ENCODE results near the gene USH2A.
"Not testable (repeated sequence)": the region's sequence is repeated elsewhere in the genome, so short reads cannot be mapped to it uniquely, and the experiment has no call there.

The USH2A gene

DNA sequence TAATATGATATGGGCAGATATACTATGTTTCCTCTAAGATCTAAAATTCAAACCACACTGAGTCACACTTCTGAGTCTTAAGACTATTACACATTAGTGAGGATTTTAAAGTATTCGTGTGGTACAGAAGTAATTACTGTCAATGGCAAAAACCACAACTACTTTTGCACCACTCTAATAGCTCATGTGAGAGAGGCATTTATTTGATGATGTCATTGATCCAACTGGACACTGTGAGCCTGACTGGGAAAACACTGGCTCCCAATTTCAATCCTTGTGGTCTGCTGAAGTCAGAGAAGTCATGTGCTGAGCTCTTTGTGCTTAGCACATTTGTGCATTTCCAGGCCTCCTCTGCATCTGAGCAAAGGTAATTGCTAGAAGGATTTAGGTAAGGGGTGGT, 377.8 kb downstream of the USH2A start:
- DNase-seq (ENCODE audit: low spot score), result no peak

DNA sequence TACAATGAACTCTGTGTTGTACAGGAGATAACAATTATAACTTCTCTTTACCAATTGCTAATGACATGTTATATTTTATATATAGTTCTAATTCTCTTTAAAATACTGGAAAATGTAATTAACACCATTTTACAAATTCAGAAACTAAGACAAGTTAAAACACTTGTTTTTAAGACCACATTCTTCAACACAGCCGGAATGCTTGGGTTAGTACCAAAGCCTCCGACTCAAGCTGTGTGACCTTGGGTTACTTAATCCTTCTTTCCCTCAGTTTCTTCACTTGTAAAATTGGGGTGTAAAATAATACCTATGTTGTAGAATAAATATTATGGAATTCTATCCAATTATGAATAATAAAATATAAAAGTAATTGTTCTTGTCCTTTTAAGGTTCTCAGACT, 378.7 kb downstream of the USH2A start:
- DNase-seq (ENCODE audit: low spot score), result no peak

DNA sequence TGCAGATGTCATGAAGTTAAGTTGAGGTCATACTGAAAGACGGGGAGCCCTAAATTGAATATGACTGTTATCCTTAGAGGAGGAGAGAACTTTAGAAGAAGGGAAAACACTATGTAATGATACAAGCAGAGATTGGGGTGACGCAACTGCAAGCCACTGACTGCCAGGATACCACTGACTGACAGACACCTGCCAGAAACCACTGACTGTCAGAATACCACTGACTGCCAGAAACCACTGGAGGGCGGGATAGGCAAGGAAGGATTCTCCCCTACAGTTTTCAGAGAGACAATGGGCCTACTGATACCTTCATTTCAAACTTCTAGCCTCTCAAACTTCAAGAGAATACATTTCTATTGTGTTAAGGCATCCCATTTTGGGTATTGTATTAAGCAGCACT, 388.7 kb downstream of the USH2A start:
- DNase-seq (ENCODE audit: low spot score), result no peak

DNA sequence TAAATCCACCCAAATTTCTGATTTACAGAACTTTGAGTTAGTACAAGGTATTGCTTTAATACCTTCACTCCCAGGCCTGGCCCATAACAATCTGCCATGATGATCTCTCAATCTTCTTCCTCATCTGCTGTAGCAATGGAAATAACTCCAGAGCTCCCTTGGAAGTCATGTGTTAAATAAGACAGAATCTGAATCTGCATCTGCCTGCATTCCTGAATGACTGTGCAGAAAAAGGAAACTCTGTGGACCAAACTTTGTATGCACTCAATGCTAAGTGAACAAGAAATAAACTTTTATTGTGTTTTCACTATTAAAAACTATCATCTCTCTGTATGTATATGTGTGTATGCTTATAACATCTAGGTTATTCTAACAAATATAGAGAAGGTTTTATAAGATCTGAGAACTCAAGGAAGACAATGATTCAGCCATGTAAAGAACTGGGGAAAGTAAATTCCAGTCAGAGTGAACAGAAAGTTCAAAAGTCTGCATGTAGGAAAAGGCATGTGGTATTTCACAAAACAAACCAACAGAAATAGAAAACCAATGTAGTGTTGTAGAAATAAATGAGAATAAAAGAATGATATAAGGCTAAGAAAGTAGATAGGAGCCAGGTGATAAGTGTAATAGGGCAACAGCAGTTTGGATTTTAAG, 390.2 kb downstream of the USH2A start:
- DNase-seq (ENCODE audit: low spot score), result no peak

DNA sequence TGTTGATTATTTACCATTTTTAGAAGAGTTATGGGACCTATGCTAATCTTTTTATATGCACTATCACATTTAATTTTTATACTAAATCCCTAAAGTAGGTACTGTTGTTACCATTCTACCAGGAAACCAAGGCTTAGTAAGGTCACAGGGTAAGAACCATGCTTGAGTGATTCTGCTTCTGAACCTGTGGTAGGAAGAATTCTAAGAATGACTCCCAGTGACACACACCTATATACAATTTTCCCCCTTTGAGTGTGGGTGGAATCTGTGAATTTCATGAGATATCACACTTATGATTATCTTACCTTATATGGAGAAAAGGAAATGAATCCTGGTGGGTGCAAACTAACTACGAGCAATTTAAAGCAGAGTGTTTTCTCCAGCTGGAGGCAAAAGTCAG, 391.0 kb downstream of the USH2A start:
- no peak for DNase-seq (ENCODE audit: low spot score)

DNA sequence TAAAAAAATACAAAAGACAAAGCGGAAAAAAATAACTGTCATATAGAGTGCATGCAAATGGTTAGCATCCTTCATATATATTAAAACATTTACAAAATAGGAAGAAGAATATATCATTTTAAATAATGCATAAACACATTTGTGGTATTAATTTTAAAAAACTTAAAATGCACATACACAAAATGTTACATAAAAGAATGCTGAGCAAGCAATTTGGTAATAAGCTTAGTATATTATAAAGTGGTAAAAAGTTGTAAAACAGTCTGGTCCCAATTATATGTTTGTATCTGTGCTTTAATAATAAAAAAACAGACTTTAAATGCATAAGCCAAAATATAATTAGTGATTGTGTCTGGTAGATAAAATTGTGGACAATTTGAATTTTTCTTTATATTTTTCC, 394.6 kb downstream of the USH2A start:
- DNase-seq (ENCODE audit: low spot score), result no peak

DNA sequence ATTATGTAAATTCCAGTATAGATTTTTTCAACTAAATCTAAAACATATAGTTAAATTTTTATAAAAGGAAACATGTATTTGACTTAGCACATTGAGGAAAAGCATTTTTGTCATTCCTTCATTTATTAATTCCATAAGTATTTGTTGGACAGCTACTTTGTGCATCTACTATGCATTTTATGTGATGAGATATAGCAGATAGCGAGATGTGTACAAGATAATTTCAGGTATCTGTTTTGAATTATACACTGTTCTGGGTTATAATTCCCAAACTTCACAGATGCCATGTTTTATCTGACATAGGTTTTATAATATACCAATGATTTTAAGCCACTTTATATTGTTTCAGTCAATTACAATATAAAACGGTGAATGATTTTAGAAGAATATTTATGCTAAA, 398.7 kb downstream of the USH2A start:
- no peak for DNase-seq (ENCODE audit: low spot score)

DNA sequence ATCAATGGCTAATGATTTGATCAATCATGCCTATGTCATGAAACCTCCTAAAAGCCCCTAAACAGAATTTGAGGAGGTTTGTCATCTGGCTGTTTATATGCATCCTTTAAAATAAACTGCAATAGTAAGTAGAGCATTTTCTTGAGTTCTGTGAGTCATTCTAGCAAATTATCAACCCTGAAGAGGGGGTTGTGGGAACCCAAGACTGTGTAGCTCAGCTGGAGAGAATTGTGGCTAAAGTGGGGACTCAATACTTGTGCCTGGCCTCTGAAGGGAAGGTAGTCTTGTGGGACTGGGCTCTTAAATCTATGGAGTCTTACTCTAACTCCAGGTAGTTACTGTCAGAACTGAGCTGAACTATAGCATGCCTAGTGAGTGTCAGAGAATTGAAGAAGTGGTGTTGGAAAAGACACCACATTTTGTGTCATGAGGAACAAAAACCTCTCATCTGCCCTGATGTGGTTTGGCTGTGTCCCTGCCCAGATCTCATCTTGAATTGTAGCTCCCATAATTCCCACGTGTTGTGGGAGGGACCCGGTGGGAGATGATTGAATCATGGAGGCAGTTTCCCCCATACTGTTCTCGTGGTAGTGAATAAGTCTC, 402.4 kb downstream of the USH2A start:
- no peak for DNase-seq (ENCODE audit: low spot score)

DNA sequence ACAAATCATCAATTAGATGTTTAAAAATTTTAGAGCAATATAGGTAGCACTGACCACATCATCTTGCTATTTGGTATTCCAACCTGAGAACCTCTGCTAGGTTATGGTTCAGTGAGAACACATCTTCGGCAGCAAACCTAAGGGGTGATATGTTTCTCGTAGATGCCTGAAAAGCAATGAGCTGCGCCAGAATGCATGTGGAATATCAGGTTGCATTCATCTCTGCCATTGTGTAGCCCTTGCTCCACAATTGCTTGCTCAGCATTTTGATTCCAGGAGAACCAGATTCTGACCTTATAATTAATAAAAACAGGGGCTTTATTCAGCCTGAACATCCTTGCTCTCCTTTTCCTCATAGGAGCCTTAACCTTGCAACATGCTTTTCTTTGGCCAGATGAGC, 408.1 kb downstream of the USH2A start:
- no peak for DNase-seq (ENCODE audit: low spot score)

DNA sequence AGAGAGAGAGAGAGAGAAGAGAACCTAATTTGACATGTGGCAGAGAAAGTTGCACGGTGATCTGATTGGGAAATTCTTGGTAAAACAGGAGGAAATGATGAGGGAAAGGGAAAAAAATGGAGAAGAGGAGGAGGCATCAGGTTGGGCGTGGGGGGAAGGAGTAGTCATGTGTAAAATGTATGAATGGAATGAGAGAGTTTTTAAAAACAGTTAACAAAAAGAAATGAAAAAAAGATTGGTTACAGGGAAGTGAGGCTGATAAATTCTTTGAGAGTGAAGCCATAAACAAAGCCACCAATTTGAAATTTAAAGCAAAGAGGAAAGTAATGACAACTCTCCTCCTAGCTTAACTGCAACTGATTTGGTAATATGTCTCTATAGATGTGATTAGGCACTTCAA, 409.2 kb downstream of the USH2A start:
- DNase-seq (ENCODE audit: low spot score), result no peak

DNA sequence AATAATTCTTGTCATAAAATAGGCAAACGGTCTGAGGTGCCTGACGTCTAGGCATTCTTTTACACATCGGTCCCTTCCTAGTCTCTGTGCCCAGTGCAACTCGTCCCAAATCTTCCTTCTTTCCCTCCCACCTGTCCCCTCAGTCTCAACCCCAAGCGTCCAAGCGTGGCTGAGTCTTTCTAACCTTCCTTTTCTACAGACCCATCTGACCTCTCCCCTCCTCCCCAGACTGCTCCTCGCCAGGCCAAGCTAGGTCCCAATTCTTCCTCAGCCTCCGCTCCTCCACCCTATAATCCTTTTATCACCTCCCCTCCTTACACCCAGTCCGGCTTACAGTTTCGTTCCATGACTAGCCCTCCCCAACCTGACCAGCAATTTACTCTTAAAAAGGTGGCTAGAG, 413.8 kb downstream of the USH2A start:
- not testable (repeated sequence) for DNase-seq (ENCODE audit: low spot score)

DNA sequence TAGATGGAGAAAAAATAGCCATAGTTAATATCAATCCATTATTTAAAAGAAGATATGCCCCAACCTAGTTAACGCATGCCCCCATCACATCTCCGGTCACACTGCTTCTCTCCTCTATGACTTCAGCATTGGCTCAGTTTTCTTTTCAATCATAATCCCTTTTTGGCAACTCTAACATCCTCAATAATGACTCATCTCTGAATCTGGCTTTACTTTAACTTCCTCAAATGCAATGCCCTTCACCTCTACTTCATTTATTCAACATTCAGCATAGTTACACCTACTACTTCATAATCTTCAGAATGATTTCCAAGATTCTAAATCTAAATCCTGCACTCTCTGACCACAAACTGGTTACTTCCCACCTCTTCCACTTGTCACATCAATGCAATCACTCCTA, 417.3 kb downstream of the USH2A start:
- no peak for DNase-seq (ENCODE audit: low spot score)

DNA sequence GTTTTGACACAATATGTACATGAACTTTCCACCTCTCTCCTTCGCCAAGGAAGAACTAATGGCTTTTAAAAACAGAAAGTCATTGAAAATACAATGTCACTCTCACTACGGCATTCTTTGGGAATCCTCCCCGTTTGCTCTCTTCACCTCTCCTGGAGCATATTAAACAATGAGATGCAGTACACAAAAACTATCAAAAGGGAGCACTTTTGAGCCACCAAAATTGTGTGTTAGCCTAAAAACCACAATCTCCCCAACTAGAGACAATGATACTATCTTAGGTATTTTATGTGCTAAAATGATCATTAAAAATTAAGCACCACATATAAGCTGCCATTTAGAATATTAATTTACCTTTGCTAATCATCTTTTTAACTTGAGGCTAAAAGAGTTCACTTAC, 430.6 kb downstream of the USH2A start:
- no peak for DNase-seq (ENCODE audit: low spot score)

DNA sequence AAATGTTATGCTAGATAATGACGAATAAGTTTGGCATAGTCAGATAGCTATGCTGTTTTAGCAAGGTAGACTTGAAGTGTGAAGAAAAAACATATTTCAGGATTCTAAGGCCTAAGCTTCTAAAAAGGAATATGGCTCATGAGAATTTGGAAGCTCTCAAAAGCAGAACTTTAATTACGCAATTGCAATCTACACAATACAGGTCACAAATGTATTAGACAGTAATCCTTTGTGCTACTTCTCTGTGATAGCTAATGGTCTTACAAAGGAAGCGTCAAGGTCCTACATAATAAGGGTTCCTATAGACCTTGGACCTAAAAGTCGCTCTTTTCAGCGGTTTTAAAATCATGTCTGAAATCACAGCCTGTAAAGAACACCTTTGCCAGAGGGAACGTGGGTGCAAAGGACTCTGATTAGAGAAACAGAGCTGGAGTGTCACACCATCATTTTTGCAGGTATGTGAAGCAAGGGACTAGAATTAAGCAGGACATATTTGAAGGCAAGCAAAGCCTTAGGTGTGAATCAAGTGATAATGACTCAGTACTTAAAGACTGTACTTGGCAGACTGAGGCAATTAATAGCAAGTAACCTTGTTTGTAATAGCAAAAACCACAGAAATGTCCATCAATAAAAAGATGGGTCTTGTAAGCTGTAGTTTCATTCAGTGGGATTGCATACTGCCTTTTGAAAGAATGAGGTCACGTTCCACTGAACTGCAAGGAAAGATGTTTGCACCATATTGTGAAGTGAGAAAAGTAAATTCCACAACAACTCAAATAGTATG, 436.0 kb downstream of the USH2A start:
- no peak for DNase-seq (ENCODE audit: low spot score)

DNA sequence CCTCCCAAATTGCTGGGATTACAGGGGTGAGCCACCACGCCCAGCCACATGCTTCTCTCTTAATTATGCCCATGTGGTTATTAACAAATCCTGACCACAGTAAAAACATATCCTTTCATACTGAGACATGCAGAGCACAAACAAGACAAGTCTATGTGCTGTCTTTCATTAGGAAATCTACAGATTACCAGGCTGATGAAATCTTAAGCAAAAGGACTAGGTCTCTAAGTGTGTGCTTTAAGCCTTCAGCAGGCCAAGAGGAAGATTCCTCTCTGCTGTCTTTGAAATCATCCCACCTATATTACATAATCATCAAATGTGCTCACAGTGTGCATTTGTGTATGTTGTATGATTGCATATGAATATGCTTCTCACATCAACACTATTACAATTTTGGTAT, 436.8 kb downstream of the USH2A start:
- no peak for DNase-seq (ENCODE audit: low spot score)

DNA sequence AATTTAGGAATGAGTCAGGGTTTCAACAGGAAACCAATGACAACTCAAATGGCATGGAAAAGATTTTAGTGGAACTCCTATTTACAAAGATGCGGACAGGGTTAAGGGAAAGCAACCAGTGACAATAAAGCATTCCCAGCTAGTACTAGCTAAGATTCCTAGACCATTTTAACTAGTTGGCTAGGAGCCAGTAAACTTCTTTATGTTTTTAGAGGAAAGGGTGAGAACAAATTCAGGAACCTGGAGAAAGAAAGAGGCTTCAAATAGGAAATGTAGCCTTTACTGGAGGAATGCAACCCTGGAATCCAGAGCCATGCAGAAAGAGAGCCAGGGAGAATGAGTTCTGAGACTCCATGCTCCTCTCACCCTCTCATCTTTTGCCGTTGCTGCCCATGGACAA, 439.6 kb downstream of the USH2A start:
- DNase-seq (ENCODE audit: low spot score), result no peak

DNA sequence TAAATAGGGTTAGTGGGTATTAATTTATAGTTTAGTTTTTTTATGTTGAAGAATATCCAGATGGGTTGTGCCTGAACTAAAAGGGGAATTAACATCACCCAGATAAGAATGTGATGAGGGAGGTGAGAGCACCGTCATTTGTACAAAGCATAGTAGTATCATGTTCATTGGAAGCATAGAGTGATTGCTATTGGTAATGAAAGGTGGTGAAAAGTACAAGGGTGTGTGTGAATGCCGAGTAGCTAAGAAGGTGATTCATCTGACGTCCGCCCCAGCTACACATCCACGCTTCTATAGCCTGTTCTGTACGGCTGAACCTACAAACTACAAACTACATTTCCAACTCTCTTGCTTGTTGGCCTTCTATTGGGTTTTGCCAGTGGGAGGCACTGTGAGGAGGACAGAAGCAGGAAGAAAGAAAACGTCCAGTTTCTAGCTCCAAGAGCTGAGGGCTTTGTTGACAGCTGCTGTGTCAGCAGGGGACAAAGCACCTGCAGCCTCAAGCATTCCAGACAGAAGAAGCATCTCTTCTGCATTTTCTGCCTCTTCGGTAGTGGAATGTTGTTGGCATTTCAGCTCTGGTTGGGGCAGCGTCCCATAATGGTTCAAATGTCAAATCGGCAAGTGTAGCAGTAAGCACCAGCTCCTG, 451.3 kb downstream of the USH2A start:
- no peak for DNase-seq (ENCODE audit: low spot score)

DNA sequence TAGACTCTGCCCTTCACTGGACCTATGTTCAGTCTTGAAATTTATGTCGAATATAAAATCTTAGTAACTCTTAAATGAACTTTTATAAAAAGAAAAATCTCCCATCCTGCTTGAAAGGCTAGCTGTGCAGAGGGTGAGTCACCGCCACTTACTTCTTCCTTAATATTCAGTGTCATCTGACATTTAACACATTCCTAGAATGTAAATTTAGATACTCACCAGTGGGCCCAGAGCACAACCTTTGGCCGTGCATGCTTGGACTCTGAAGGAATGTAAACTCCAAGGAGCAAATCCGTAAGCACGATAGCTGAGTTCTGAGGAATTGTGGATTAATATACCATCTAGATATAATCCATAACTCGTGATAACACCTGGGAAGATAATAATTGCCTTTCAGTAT, 452.8 kb downstream of the USH2A start:
- no peak for DNase-seq (ENCODE audit: low spot score)

DNA sequence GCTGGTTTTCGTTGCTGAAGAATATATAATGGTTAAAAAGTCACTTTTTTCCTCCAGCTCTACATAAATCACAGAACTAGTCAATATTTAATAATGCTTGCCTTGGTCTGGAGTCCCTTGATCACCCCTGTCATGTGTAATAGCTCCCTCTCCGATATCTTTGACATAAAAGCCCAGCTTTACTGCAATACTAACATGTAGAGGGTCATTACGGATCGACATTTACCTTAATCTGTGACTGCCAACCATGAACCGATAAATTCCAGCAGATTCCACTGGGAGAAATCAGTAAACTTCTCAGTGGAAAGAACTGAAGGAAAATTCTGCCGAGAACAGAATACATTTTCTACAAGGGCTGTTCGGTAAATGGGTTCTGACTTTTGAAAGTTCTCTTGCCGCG, 459.6 kb downstream of the USH2A start:
- DNase-seq (ENCODE audit: low spot score), result no peak

DNA sequence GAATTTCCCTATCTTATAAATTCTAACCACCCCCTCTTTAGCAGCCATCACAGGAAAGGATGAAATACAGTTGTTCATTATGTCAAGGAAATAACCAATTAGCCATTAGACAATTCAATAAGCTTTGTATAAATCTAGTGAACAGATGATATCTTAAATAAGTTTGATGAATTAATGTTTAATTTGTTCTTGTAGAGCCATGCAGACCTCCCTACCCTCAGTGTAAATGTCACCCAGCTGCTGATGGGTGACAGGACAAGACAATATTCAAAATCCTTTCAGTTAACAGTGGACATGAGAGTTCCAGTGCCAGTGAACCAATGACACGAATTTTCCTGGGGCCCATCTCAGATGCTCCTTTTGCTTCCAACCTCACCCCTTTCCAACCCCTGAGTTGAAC, 460.2 kb downstream of the USH2A start:
- DNase-seq (ENCODE audit: low spot score), result no peak

DNA sequence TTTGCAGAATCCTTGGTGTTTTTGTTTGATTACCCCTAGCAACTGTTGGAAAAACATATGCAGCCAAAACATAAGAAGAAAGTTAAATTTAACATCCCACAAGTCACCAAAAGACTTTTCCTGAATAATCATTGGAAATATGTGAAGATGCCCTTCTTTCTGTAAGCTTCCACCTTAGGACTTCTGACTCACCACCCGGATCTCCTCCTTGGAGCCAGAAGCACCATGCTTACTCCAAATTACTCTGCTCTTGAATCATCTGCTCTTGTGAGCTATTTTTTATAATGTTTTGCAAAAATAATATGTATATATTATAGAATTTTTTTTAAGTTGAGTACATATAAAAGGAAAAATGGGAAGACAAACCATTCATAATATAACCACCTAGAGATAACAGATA, 464.4 kb downstream of the USH2A start:
- DNase-seq (ENCODE audit: low spot score), result no peak

DNA sequence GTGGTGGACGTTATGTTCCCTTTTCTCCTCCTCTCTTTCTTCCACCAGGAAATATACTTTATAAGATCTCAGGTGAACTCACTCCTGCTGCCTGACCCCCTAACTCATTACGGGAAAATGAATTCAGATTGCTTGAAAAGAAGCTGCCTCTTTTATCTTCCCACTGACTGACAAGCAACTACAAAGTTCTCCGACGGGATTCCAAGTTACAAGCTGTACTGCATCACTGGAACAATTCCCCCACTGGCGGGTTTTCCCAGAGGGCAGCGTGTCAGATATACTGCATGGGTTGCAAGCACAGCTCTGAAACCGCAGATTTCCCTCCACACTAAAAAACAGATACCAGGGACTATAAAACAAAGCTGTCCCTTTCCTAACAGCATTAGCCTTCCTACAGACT, 465.6 kb downstream of the USH2A start:
- no peak for DNase-seq (ENCODE audit: low spot score)

DNA sequence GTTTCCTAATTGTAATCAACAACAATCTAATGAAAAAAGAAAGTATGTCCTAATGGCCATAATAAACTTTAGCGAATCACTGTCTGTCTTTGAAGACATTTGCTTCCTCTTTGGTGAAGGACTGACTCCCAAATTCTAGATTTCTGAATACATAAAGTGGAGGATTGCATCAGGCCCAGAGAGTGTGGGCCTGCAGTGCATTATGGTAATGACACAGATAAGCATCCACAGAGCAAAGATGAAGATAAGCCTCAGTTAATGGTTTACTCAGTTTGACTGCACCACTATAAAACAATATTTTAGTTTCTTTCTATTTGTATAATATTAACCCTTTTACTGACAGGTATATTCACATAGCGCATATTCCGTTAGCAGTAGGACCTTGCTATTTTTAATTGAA, 490.7 kb downstream of the USH2A start:
- DNase-seq (ENCODE audit: low spot score), result no peak
